GM21576 (cell line): ENCODE data around the gene CCDC70.
"Not testable (repeated sequence)": the region's sequence is repeated elsewhere in the genome, so short reads cannot be mapped to it uniquely, and the experiment has no call there.

ENCODE experiments used
- ATAC-seq: cut with Tn5 transposase; IDR thresholded peaks from one replicate; pipeline ENCODE4 v1.9.1; 2021; ENCODE audit warnings: mild to moderate bottlenecking, moderate library complexity; ENCODE audit not compliant: unreplicated experiment

The CCDC70 gene

GRCh38 chr13:51905787-51906186, 44.0 kb downstream of the CCDC70 start:
- no peak for ATAC-seq

- ATAC-seq: no peak
Measured at GRCh38 chr13:51906581-51906980, 44.8 kb downstream of the CCDC70 start.

- ATAC-seq: no peak
Measured at GRCh38 chr13:51907040-51907732, 45.4 kb downstream of the CCDC70 start.

- not testable (repeated sequence) for ATAC-seq
Measured at GRCh38 chr13:51909265-51909664, 47.5 kb downstream of the CCDC70 start.

- ATAC-seq: no peak
Measured at GRCh38 chr13:51910508-51910907, 48.7 kb downstream of the CCDC70 start.

GRCh38 chr13:51912091-51912490, 50.3 kb downstream of the CCDC70 start:
- no peak for ATAC-seq

GRCh38 chr13:51912511-51913225, 50.9 kb downstream of the CCDC70 start:
- no peak for ATAC-seq

- ATAC-seq: no peak
Measured at GRCh38 chr13:51913421-51914136, 51.8 kb downstream of the CCDC70 start.

GRCh38 chr13:51914137-51914493, 52.3 kb downstream of the CCDC70 start:
- no peak for ATAC-seq
